ENCODE data around the gene ARL4D. TPM values are rescaled to one million over a fixed set of nuclear protein-coding genes. Genes with fewer than 3 reads are reported as not detected.
"Not testable (repeated sequence)": the region's sequence is repeated elsewhere in the genome, so short reads cannot be mapped to it uniquely, and the experiment has no call there.

The ARL4D gene
- total RNA-seq, 1 donor from 2014 or later: 3.8 TPM

GRCh38 chr17:43419375-43419882 lies 20.6 kb downstream of the ARL4D start:
- intact Hi-C loops (cut with micrococcal nuclease): not testable (repeated sequence)

DNA sequence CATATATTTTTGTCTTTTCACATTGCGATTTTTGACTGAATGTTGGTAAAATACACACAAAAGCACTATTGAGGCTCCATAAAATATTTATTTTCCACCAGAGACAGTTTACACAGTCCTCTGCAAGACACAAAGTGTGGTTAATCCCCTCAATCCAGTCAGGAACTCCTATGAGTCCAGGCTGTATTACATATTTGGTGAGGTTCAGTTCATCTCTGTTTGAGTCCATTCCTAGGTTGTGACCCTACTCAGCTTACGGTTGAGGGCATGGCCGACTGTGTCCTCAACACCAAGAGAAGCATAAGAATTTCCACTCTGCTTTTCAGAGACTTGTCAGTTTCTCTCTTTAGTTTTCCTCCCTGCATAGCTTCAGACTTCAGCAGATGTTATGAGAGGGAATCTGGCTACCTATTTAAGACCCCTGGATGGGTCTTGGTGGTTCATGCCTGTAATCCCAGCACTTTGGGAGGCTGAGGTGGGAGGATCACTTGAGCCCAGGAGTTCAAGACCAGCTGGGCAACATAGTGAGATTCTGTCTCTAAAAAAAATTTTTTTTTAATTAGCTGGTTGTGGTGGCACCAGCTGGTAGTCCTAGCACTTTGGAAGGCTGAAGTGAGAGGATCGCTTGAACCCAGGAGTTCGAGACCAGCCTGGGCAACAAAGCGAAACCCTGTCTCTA lies 25.1 kb downstream of the ARL4D start:
- intact Hi-C loops (cut with micrococcal nuclease): no loop called here

DNA sequence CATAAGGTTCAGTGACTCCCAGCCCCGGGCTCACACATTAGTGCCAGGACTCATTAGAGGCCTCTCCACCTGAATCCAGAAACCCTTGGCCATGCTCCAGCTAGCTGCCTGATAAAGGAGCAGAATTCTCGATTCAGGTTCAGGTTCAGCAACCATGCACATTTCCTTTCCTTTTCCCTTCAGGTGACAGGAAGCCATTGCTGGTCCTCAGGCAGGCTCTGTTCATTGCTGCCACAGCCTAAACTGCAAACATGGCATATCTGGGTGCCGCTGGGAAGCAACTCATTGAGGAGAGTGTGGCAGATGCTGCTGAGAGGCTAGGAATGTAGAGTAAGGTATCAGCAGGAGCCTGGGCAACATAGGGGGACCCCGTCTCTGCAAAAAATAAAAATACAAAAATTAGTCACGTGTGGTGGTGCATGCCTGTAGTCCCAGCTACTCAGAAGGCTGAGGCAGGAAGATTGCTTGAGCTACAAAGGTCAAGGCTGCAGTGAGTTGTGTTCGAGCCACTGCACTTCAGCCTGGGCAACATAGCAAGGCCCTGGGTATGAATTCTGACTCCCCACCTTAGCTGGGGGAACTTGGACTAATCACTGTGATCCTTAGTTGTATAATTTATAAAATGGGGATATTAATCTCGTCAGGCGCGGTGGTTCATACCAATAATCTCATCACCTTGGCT lies 28.7 kb downstream of the ARL4D start:
- intact Hi-C loops (cut with micrococcal nuclease): loop anchor here (1.0 kb wide), 1 partner anchor 33 kb away; no protein-coding TSS in a partner anchor

GRCh38 chr17:43428524-43428923 lies 29.7 kb downstream of the ARL4D start:
- intact Hi-C loops (cut with micrococcal nuclease): loop anchor here (1.0 kb wide), 1 partner anchor 34 kb away; no protein-coding TSS in a partner anchor

- intact Hi-C loops (cut with micrococcal nuclease): no loop called here
These were observed 32.3 kb downstream of the ARL4D start for GRCh38 chr17:43430936-43431713.

DNA sequence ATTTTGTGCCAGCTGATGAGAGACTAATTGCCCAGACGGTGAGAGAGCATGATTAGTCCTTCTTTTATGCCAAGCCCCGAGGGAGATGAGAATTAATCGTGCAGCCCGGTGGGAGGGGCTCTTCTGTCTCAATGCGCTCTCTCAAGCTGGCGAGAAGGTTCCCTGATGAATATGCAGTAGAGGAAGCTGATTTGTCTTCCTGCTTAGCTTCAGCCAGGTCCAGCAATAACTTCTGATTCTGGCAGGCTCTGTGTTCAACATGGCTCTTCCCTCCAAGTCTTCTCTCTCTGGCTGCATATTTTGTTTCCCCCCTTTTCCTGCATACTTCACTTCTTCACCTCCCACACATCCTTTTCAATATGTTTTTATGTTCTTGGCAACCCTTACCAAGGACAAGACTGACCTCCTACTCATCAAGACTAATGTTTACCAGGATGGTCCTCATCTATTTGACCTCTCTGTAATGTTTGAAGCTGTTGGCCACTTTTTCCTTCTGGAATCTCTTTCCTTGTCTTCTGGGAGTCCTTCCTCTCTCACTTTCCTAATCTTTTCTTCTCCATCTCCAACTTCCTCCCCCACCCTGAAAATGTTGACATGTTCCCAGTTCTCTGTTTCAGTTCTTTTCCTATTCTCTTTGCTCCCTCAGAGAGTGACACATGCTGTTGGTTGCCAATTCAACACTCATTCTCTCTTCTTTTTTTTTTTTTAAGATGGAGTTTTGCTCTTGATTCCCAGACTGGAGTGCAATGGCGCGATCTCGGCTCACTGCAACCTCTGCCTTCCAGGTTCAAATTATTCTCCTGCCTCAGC lies 33.1 kb downstream of the ARL4D start:
- intact Hi-C loops (cut with micrococcal nuclease): no loop called here

GRCh38 chr17:43434902-43435319 lies 36.1 kb downstream of the ARL4D start:
- intact Hi-C loops (cut with micrococcal nuclease): no loop called here

- intact Hi-C loops (cut with micrococcal nuclease): no loop called here
These were observed 39.0 kb downstream of the ARL4D start for GRCh38 chr17:43437756-43438155.

DNA sequence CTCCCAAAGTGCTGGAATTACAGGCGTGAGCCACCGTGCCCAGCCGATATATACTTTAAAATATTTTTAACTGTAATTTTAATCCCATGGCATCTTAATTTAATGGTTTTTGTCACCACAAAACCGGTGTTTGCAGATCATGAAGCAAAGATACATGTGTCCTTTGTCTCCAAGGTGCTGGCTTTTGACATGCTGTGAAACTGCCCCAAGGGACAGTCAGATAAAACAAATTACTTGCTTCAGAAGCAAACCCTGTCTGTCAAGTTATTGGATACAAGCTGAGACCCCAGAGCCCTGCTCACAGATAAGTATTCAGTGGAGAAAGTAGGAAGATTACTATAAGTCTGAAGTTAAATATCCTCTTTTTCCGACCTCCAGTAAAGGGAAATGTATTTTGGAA lies 39.8 kb downstream of the ARL4D start:
- intact Hi-C loops (cut with micrococcal nuclease): no loop called here

GRCh38 chr17:43439041-43439440 lies 40.2 kb downstream of the ARL4D start:
- intact Hi-C loops (cut with micrococcal nuclease): no loop called here

- intact Hi-C loops (cut with micrococcal nuclease): no loop called here
These were observed 43.9 kb downstream of the ARL4D start for GRCh38 chr17:43442711-43443110.

DNA sequence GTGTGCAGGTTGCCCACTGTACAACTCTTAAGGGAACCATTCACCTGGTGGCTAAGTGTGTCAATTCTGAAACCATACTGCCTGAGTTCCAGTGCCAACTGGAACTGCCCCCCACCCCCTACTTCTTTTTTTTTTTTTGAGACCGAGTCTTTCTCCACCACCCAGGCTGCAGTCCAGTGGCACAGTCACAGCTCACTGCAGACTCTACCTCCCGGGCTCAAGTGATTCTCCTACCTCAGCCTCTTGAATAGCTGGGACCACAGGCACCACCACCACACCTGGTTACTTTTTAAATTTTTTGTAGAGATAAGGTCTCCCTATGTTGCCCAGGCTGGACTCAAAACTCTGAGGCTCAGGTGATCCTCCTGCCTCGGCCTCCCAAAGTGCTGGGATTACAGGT lies 44.6 kb downstream of the ARL4D start:
- intact Hi-C loops (cut with micrococcal nuclease): no loop called here

- intact Hi-C loops (cut with micrococcal nuclease): no loop called here
These were observed 45.6 kb downstream of the ARL4D start for GRCh38 chr17:43444223-43445008.

DNA sequence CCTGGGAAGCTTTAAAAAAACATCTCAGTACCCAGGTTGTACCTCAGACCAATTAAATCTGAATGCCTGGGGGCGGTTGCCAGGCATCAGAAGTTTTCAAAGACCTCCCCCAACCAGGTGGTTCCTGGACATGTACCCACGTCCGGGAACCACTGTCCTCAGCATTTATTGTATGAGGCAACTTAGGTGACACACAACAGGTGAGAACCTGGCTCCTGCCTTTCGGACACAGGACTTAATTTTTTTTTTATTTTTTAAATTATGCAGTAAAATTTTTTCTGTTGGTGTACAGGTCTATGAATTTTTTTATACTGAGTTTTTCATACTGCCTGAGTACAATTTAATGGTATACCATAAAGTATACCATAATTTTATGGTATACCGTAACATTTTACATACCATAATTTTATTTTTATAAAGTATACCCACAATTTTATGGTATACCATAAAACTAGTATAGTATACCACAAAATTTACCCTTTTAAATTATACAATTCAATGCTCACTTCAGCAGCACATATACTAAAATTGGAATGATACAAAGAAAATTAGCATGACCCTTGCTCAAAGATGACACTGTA lies 46.3 kb downstream of the ARL4D start:
- intact Hi-C loops (cut with micrococcal nuclease): no loop called here

DNA sequence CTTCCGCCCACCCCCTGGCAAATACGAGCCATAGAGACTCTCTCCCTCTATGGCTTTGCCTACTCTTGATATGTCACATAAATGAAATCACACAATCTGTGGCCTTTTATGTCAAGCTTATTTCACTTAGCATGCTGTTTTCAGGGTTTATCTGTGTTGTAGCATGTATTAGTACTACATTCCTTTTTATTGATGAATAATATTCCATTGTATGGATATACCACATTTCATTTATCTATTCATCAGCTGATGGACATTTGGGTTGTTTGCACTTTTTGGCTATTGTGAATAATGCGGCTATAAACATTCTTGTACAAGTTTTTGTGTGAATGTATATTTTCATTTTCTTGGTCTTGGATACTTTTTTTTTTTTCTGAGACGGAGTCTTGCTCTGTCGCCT lies 48.0 kb downstream of the ARL4D start:
- intact Hi-C loops (cut with micrococcal nuclease): no loop called here

- intact Hi-C loops (cut with micrococcal nuclease): no loop called here
These were observed 50.1 kb downstream of the ARL4D start for GRCh38 chr17:43448720-43449469.

DNA sequence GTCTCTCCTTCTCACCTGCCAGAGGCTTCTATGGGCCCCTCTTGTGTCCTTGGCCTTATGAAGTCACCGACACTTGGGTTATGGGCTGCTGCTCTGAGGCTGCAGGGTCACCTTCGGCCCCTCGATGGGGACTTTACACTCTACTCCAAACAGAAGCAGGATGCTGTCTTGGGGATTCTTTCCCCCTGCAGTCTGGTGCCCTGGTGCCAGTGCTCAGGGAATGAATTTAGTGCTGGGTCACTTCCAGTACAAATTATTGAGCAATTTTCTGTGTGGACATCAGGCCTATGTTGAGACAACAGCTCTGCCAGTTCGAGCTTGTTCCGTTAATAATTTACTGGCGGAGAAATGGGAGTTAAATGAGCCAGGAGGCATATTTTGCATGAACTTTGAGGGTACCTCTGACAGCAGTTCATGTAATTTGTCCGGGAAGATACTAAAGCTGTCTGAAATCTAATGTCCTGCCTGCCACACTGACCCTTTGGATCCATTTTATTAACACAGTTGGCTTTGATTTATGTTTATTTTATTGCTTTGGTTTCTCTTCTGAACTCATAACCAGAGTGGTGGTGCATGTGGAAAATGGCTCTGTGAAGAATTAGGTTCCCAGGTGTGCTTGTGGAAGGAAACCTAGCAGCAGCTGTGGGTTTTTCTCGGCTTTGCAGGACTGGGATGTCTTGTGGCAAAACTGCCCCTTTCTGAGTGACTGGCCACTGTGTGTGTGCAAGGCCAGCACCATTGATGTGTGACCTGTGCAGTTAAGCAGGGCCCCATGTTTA lies 50.9 kb downstream of the ARL4D start:
- intact Hi-C loops (cut with micrococcal nuclease): no loop called here

All from T-helper 1 cell treated with Interleukin-12 subunit alpha and Interleukin-12 subunit beta and Interleukin-4 antibody, amounts not matched to agents 30 ng/mL and 1 ng/mL, for 36 hours (primary cell).